HG03520 (cell line): ENCODE data around the gene LIPI.
"Not testable (repeated sequence)": the region's sequence is repeated elsewhere in the genome, so short reads cannot be mapped to it uniquely, and the experiment has no call there.

Source experiments
- ATAC-seq: cut with Tn5 transposase; IDR thresholded peaks from one replicate; pipeline ENCODE4 v1.9.1; 2021; ENCODE audit warnings: mild to moderate bottlenecking, moderate library complexity; ENCODE audit not compliant: unreplicated experiment

Gene LIPI

GRCh38 chr21:14120091-14120734 is 90.5 kb downstream of the LIPI start:
- peak; percentile 57 for ATAC-seq

GRCh38 chr21:14119038-14119437 is 91.7 kb downstream of the LIPI start:
- no peak for ATAC-seq

GRCh38 chr21:14116080-14116481 is 94.7 kb downstream of the LIPI start:
- ATAC-seq: peak; percentile 66

GRCh38 chr21:14115646-14116045 is 95.1 kb downstream of the LIPI start:
- ATAC-seq: no peak

GRCh38 chr21:14114251-14114650 is 96.5 kb downstream of the LIPI start:
- ATAC-seq: no peak

GRCh38 chr21:14104564-14104963 is 106.2 kb downstream of the LIPI start:
- not testable (repeated sequence) for ATAC-seq

- ATAC-seq: no peak
These were observed 111.2 kb downstream of the LIPI start for GRCh38 chr21:14099570-14099969.

GRCh38 chr21:14097881-14098499 is 112.8 kb downstream of the LIPI start:
- no peak for ATAC-seq

GRCh38 chr21:14096577-14096976 is 114.2 kb downstream of the LIPI start:
- ATAC-seq: no peak

GRCh38 chr21:14096172-14096571 is 114.6 kb downstream of the LIPI start:
- no peak for ATAC-seq

- ATAC-seq: no peak
These were observed 115.7 kb downstream of the LIPI start for GRCh38 chr21:14095056-14095455.

- no peak for ATAC-seq
These were observed 117.8 kb downstream of the LIPI start for GRCh38 chr21:14092834-14093560.

- ATAC-seq: not testable (repeated sequence)
These were observed 120.6 kb downstream of the LIPI start for GRCh38 chr21:14090184-14090583.

GRCh38 chr21:14088391-14088790 is 122.4 kb downstream of the LIPI start:
- no peak for ATAC-seq

- peak; percentile 65 for ATAC-seq
These were observed 124.2 kb downstream of the LIPI start for GRCh38 chr21:14086553-14086952.

- ATAC-seq: no peak
These were observed 126.1 kb downstream of the LIPI start for GRCh38 chr21:14084701-14085100.

GRCh38 chr21:14084068-14084501 is 126.7 kb downstream of the LIPI start:
- no peak for ATAC-seq

GRCh38 chr21:14080764-14081096 is 130.0 kb downstream of the LIPI start:
- ATAC-seq: no peak

- no peak for ATAC-seq
These were observed 130.6 kb downstream of the LIPI start for GRCh38 chr21:14080040-14080763.

- no peak for ATAC-seq
These were observed 131.9 kb downstream of the LIPI start for GRCh38 chr21:14078746-14079375.
